Measurements from ENCODE around the gene GOLGA1.

DNA sequence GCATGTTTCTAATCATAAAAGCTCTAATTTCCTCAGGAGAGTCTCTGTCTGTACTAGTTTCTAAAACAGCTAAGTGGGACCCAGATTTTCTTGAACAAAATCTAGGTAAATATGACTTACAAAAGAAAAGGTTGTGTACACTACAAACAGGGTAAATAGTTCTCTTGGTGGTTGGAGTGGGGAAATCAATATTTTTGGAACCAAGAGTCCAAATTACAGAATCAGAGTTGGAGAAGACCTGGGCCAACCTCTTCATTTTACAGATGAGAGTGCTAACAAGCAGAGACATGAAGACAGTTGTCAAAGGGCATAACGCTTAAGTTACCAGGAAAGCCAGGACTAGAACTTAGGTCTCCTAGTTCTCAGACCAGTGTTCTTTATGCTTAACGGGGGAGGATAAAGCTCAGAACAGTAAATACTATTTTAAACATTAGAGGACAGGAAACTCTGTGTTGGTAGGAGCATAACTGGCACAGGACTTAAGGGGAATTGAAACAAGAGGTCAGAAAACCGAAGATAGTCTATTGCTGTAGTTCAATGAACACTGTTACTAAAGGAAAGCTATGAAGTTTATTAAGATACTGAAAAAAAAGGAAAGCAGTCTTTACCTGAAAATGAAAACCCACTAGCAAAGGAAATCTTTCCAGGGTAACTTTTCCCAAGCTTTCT is 9.3 kb upstream of the GOLGA1 start:
- TF ChIP-seq, protein P1, sequence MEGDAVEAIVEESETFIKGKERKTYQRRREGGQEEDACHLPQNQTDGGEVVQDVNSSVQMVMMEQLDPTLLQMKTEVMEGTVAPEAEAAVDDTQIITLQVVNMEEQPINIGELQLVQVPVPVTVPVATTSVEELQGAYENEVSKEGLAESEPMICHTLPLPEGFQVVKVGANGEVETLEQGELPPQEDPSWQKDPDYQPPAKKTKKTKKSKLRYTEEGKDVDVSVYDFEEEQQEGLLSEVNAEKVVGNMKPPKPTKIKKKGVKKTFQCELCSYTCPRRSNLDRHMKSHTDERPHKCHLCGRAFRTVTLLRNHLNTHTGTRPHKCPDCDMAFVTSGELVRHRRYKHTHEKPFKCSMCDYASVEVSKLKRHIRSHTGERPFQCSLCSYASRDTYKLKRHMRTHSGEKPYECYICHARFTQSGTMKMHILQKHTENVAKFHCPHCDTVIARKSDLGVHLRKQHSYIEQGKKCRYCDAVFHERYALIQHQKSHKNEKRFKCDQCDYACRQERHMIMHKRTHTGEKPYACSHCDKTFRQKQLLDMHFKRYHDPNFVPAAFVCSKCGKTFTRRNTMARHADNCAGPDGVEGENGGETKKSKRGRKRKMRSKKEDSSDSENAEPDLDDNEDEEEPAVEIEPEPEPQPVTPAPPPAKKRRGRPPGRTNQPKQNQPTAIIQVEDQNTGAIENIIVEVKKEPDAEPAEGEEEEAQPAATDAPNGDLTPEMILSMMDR (conservative IDR thresholded peaks at IDR 0.05; ENCODE audit: low read length) = no peak
- TF ChIP-seq EZH2phosphoT487 (IDR thresholded peaks at IDR 0.05; ENCODE audit: borderline replicate concordance, low read depth, low read length) = no peak
